CD4-positive, alpha-beta T cell treated with Interleukin-4 for 4 hours (primary cell): ENCODE results near the gene EPHB1.
"Not testable (repeated sequence)": the region's sequence is repeated elsewhere in the genome, so short reads cannot be mapped to it uniquely, and the experiment has no call there.

Experiments used
- DNase-seq: peaks from one replicate; pipeline ENCODE4 v3.0.0-alpha.2; 2020

The EPHB1 gene

DNA sequence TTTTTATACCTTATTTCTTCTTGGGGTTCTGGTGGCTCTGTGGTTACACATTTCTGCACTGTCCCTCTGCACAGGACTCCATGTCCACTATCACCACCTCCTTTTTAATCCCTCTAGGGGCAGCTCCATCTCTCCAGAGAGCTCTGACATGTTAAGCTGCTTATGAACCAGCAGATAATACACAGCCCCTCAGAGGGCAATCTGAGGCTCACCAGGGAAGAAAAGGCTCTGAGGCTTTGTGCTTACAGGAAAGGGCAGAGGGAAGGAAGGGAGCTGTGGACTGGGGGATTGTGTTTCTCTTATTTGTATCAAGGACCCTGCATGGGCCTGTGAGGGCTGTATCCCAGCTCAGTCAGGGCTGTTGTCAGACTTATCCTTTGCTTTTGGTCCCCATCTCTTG, 164.5 kb downstream of the EPHB1 start:
- DNase-seq = no peak

DNA sequence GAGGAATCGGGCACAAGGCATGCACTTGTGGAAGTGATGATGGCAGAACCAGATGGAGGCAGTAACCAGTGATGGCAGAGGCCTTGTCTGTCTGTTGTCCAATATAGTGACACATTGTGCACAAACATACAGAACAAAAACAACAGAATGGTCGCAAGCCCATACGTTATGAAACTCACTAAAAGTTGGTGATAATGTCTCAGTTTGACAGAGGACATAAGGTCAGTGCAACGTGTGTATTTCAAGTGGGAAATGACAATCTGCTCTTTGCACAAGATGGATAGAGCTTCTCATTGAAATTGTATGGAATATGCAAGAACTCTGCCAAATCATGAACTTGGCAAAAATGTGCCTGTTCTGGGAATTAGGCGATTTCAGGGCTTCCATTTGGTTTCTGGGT, 169.2 kb downstream of the EPHB1 start:
- no peak for DNase-seq

DNA sequence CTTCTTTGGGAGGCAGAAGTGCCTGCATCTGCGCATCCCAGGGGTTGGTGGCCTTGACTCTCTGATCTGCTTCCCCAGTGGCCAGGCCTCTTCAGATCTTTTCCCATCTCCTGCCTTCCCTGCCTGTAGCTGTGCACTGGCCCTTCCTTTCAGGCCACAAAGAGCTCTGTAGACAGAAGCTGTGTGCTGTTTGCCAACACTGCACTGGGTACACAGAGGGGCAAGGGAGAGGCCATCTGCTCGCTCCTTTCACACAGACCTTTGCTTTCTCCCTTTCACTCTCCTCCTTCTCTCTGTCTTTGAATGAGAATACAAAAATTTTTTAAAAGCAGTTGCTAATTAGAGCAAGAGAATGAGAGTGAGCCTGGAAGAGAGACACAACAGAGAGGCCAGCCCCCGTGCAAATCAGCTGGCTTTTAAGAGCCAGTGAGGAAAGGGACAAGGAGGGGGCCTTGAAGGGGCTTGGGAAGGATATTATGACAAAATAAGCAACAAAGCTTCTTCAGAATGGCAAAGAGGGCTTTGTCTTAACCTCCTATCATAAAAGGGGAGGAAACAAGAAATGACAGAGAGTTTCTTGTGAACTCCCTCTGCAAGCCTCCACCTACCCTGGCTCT, 170.9 kb downstream of the EPHB1 start:
- DNase-seq = no peak

DNA sequence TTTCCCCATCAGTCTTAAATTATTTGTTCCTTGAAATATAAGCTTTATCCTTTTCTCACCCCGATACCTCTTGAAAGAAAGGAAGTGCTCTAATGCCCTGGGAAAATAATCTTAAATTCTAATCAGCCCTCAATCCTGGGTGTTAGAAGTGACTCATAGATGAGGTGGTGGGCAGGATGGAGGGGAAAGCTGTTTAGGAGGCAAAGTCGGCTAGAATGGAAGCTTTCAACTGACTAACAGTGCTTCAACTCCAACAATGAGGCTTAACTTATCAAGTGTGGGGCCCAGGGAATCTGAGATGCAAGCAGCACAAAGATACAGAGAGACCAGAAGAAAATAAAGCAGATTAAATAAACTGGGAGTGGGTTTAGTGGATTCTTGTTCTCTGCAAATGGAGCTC, 175.8 kb downstream of the EPHB1 start:
- no peak for DNase-seq

DNA sequence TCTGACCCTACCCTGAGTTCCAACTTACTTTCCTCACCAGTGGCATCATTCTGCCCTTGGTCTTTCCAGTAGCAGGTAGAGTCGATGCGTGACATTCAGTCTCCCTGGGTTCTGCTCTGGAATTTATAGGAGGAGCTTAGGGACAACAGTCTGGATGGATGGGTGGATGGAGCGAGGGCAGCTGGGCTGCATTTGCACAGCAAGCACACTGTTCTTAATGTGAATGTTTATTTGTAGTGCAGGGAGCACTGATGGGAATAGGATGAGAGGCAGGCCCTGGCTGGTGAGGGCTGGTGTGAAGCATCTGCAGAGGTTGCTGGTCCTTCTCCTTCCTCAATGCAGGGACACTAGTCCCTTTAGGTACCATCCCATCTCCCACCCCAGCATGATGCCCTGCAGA, 176.2 kb downstream of the EPHB1 start:
- DNase-seq = no peak

DNA sequence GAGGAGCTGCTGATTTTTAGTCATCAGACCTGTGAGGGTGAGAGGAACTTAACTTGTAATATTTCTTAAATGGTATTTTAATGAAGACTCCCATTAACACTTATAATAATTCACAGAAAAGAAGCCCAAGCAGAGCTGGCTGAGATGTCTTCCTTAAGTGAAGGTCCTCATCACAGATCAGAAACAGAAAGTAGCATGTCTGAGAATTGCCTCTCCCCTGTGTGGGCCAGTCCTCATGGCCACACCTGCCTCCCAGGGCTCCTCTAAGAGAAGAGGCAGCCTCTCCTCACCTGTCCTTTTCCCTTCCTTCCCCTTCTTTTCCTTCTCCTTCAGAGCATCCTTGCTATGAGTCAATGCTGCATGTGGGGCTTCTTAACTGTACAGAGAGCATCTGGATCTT, 176.8 kb downstream of the EPHB1 start:
- DNase-seq = not testable (repeated sequence)

DNA sequence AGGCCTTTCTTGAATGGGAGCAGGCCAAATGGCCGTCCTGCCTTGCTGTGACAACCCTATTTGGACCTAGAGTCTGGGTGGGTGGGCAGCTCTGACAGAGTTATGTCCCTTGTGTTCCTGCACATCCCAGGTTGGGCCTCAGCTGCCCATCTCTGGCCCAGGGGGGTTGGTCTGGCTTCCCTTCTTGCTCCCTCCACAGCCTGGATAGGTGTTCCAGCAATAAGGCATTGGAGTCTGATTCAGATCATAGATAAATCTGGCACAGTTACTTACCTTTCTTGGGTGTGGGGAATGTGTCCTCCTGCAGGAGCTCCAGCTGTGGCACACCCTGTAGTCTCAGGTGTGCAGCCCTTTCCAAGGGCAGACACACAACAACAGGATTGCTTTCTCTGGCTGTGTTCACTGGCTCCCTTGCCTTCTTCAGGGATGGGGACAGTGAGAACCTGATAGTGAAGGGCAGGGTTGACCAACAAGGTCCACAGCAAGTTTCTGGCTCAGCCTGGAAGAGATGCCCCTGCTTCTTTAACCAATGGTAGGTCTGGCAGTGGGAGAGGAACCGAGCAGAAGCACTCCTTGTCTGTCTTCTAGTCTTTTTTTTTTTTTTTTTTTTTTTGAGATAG, 177.9 kb downstream of the EPHB1 start:
- no peak for DNase-seq

DNA sequence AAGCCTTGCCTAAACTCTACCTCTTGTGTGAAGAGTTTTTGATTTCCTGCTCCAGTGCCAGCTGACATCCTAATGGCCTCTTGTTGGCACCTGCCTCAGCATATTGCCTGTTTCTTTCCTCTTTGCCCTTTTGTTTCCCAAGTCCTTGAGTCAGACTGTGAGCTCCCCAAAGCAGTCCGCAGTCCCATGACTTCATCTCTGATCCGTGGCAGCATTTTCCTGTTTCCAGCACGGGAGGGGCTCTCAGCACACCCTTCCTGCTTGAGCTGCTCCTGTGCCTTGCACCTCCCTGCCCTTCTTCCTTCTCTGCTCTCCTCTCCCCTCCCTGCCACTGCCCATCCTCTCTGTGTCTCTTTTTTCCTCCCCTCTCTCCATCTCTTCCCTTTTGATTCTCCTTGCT, 179.6 kb downstream of the EPHB1 start:
- no peak for DNase-seq

DNA sequence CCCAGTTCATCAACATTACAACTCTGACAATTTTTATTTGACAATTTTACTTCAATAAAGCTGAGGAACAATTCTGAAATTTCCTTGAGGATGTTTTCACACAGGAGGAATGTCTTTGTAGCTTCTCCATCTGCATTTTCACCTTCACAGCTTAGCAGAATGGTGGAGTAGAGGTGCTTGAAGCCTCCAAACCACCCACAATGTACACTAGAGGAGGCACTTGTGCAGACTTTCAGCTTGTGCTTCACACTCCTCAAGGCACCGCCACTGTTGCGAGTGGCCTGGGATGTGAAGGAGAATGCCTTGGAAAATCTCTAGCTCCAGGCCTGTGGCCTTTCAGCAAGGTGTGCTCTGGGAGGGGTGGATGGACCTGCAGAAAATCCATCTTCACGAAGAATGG, 181.9 kb downstream of the EPHB1 start:
- no peak for DNase-seq

DNA sequence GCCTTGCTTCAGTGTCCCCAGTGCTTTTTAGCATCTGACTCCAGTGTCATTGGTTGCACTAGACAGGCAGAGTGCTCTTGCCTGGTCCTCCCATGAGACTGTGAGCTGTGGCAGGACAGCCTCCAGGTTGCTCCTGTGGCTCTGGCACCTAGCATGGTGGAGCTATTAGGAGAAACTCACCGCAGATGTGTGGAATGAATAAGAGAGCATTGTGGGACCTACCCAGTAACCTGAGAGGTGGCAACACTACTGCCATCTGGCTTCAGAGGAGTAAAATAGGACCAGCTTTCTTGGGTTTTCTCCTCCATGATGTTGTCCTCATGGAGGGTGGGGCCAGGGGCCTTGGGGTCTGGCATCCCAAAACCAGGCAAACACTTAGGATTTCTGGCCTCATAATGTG, 183.6 kb downstream of the EPHB1 start:
- no peak for DNase-seq

DNA sequence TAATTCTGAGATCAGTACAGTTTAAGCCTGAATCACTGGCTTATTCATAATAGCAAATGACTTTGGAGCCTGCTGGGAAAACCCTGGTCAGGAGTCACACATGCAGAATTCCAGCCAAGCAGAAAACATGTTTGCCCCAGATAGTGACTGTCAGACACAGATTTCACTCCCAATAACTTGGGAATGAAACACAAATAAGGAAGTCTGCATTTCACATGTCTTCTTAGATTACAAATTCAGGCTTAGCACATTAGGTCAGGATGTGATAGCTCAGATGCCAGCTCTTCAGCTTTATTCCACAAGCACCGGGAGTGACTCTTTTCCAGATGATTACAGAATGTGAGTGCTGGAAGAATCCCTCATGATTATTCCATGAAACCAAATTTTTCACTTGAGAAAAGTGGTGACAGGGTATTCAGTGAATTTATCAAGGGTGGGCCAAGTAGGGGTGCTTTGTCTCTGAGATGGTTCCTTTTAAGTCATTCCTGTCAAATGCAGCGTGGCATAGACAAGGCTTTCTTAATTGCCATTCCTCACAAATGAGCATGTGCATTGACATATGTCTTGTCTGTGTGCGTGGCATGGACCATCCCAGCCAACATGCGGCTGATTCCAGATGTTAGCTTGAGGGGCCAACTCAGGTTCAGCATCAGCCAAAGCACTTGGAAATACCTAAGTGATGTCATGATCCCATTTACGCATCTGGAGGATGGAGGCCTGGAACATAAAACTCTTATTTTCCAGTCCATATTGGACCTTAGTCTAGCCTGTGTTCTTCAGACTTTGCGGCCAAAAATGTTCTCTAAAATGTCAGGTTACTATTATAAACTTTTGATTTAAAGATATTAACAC, 191.0 kb downstream of the EPHB1 start:
- DNase-seq = no peak

DNA sequence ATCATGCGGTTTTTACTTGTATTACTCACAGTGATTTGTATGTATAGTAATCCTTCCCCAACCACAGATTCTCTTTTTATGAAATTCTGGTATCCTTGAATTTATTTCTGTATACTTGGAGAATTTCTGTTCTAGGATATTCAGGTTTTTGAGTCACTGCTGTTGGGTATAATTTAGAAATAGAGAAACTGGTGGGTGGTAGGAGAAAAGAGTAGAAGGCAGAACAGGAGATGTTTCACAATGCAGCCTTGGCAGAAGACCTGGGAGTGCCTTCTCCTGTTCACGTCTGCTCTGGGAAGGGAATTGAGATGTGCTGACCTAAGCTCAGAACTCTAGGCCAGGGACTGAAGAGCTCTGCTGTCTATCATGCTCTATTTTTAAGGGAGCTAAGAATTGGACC, 193.6 kb downstream of the EPHB1 start:
- DNase-seq = no peak

DNA sequence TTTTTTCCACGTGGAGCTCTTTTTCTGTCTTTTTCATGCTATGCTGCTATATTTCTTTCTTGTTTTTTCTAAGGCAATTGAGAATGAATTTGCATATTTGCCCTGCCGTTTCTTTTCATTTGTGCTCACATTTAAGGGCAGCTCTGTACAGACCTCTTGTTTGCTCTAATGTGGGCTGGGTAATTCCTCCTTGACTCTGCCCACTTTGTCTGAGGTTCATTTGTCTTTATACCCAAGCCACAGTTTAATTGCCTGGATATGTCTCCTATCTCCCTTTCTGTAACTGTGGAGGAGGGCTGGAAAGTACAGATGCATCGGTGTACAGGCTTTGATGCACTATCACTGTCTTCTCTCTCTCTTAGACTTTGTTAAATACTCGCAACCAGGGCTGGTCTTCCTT, 195.9 kb downstream of the EPHB1 start:
- no peak for DNase-seq

DNA sequence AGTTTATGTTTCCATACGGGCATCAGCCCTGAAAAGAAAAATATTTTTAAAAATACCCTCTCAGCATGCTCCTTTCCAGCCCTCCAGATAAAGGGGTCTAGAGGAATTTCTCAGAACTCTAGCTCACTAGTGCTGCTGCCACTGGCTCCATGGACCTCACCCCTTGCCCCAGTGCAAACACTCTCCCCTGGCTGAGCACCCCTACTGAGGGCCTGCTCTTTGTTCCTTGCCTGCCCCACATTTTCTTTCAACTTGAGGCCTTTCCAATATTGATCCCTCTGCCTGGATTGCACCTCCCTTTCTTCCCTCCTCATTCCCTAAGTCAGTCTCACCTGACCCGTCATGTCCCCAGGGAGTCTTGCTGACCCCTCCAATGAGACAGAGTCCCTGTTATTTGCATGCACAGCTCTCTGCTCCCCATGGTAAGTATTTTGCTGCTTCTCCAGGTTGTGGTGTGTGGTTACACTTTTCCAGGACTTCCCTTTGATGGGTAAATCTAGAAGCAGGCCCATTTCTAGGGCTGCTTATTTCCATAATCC, 196.5 kb downstream of the EPHB1 start:
- no peak for DNase-seq

DNA sequence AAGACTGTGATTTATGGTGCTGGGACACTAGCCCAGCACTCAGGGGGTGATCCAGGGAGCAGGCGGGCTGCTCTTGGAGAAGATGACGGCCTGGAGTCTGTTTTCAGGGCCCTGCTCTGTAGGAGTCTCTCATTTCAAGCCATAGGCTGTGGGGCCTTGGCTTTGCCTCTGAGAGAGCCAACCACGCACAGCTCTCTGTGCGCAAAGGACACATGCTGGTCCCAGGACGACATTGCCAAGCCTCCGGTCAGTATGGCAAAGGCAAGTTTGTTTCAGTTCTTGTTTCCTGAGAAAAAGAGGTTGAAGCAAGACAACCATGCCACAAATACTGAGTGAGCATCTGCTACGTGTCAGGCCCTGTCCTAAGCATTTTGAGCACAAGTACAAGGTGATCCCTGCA, 197.1 kb downstream of the EPHB1 start:
- DNase-seq = no peak

DNA sequence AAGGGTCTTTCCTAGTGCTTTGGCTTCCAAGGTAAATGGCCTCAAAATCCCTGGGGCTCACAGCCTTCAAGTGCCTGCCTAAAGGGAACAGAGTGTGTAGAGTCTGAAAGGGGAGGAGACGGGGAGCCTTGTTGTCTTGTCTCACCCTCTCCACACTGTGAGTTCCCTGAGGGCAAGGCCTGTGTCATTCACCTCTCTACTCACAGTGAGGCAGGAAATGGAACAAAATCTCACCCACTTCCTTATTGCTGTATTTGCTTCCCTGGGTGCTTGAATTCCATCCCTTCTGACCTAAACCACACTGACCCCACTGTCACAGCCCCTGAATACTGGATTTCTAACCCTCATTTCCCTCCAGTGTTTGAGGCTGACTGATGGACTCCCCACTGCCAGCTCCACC, 197.5 kb downstream of the EPHB1 start:
- DNase-seq = no peak

DNA sequence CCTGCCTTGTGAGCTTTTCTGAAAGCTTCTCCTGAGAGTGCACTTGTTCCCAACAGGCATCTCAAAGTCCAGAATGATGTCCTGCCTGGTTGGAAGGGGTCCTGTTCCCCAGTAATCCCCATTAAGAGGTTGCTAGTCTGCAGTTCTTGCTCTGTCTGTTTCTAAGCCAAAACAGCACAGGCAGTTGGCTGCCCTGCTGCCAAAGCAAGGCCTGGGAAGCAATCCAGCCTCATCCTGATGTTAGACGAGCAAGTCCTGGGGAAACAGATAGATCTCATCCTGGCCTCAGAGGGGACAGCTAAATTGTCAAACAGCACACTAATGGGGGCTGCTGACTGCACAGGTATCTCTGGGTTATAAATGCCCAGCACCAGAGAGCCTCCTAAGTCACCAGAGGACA, 198.0 kb downstream of the EPHB1 start:
- DNase-seq = no peak

DNA sequence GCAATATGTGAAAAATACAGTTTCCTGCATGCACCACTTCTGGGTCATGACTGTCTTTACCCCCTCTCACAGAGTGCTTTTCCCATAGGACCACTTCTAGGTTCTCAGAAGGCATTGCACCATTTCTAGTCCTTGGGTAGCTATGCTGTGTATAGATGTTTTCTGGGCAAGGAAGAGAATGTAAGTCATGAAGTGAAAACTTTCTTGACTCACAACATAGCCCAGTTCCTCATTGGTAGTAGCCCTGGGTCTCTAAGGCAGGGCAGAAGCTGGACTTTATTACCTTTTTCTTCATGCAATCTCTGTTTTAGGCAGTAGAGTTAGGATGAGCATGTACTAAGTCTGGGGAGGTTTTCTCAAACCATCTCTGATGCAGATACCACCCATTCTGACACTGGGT, 203.1 kb downstream of the EPHB1 start:
- DNase-seq = no peak

DNA sequence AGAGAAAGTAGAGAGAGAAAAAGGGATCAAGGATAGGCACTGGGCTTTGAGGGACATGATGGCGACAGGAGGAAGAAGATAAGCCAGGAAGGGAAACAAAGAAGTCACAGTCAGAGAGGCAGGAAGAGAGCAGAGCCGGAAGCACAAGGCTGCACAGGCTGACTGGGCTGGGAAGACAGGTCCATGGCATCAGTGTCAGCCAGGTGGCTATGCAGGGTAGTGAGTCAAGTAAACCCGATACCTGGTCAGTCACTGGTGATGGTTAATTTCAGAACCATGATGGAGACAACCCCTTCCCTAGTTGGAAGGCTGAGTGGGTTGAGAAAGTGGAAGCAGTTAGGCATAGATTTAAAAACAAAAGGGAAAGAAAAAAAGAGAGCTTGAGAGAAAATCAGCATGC, 203.8 kb downstream of the EPHB1 start:
- no peak for DNase-seq

DNA sequence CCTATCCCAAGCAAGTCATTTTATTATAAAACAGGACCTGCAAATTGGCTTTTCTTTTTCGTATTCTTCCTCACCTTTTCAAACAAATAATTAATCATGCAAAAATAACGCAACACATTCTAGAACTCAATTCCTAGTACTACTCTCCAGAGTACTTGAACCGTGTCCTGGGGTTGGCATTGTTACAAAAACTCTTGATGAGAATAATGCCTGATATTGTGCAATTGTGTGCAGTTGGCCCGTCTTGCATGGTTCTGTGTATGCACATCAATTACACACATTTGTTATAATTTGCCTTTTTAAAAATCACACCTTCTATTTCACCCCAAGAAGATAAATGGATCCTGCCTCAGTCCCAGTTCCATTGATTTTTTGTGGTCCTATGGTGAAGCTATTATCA, 205.4 kb downstream of the EPHB1 start:
- no peak for DNase-seq

DNA sequence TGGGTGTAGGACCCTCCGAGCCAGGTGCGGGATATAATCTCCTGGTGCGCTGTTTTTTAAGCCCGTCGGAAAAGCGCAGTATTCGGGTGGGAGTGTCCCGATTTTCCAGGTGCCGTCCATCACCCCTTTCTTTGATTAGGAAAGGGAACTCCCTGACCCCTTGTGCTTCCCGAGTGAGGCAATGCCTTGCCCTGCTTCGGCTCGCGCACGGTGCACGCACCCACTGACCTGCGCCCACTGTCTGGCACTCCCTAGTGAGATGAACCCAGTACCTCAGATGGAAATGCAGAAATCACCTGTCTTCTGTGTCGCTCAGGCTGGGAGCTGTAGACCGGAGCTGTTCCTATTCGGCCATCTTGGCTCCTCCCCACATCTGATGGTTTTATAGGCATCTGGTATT, 210.6 kb downstream of the EPHB1 start:
- not testable (repeated sequence) for DNase-seq

DNA sequence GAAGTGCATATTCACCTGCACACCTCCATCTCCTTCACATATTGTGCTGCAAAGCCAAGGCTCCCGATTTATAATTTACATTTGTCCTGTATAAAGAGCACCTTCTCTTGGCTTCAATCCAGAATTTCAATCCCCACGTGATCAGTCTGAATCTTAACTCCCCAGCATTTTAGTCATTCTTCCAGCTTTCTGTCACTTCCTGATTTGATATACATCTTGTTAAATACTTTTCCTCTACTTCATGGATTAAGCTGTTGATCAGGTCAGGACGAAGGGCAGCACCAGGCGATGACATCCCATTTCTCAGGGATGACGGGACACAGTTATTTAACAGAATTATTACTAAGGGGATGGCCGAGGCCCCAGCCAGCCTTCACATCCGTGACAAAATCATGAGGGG, 212.5 kb downstream of the EPHB1 start:
- DNase-seq = no peak

DNA sequence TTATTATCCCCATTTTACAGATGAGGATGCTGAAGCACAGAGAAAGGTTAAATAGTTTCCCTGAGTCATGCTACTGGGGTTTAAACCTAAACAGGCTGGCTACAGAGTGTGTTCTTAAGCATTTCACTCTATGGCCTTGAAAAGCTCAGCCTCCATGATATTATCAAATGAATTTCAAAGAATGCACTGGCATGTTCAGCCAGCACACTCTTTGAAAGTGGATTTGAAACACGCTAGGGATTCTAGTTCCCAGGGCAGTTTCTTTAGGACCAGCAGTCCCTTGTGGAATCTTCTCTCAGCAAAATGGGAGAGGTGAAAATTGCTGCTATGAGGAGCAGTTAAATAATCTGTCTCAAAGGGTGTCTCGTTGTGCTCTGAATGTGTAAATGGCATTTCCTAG, 213.3 kb downstream of the EPHB1 start:
- DNase-seq = no peak

DNA sequence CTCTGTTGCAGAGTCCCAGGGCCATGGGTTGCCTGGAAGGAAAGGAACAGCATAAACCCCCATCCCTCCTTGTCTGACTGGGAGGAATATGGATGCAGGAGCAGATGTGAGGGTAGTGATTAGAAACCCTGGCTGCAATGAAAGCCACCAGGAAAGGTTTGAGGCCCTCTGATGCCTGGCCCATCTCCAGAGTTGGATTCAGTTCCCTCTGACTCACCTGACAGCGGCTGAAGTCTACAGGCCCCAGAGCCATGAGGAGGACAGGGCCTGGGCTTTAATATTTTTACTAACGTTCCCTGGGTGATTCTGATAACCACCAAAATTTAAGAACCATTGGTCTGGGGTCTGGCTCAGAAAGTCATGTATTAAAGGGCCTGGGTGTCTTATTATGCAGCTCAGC, 214.0 kb downstream of the EPHB1 start:
- no peak for DNase-seq
